Naive thymus-derived CD8-positive, alpha-beta T cell (primary cell): ENCODE measurements around the gene MADCAM1. TPM values are rescaled to one million over a fixed set of nuclear protein-coding genes. Genes with fewer than 3 reads are reported as not detected.

Experiments
- polyA plus RNA-seq, 3 donors: library from polyadenylated mRNA; unstranded; fragments of 300-500 nt; fragmentation: Illumina TruSeq; gene quantifications; one replicate each; pipeline ENCODE4 v1.2.3, GENCODE V29; 2021
- total RNA-seq, 8 experiments: library from RNA in 2 of 8; stranded (reverse) in 2 of 8; gene quantifications; one replicate each; pipeline ENCODE4 v1.2.3 and lab custom pipeline; 2021 to 2026

Gene MADCAM1
- total and polyA plus RNA-seq, 5 experiments from 2014 or later: 0.17 to 1.2 (median 0.33) TPM

Other genes starting within 250 kb of the MADCAM1 start
- gene PLPP2, start 205.1 kb upstream of the MADCAM1 start, total RNA-seq: not detected
- under 1 TPM in 1 of 3 donors, not detected in 2; 0.69 TPM for gene PLPP2, start 205.1 kb upstream of the MADCAM1 start, polyA plus RNA-seq
- 10 to 100 TPM; 16.8 to 20.3 TPM for gene MIER2, start 151.7 kb upstream of the MADCAM1 start, total RNA-seq
- 1 to 10 TPM; 2.1 to 3.1 (median 2.4) TPM for gene MIER2, start 151.7 kb upstream of the MADCAM1 start, polyA plus RNA-seq
- gene C2CD4C, start 87.3 kb upstream of the MADCAM1 start, total RNA-seq: not detected
- gene C2CD4C, start 87.3 kb upstream of the MADCAM1 start, polyA plus RNA-seq: not detected
- gene SHC2, start 35.5 kb upstream of the MADCAM1 start, total RNA-seq: 1 to 10 TPM; 3.6 to 4.0 TPM
- gene SHC2, start 35.5 kb upstream of the MADCAM1 start, polyA plus RNA-seq: 1 to 10 TPM in 1 of 3 donors, under 1 TPM in 2; 0.30 to 1.8 (median 0.41) TPM
- gene TPGS1, start 11.0 kb downstream of the MADCAM1 start, total RNA-seq: 10 to 100 TPM; 31.5 to 33.0 TPM
- 10 to 100 TPM; 31.6 to 43.3 (median 42.3) TPM for gene TPGS1, start 11.0 kb downstream of the MADCAM1 start, polyA plus RNA-seq
- 10 to 100 TPM; 41.7 to 46.7 TPM for gene CDC34, start 35.3 kb downstream of the MADCAM1 start, total RNA-seq
- 10 to 100 TPM; 20.6 to 43.5 (median 27.9) TPM for gene CDC34, start 35.3 kb downstream of the MADCAM1 start, polyA plus RNA-seq
- gene GZMM, start 47.6 kb downstream of the MADCAM1 start, total RNA-seq: 10 to 100 TPM; 46.9 to 55.9 TPM
- gene GZMM, start 47.6 kb downstream of the MADCAM1 start, polyA plus RNA-seq: 100 to 1,000 TPM; 228 to 450 (median 333) TPM
- gene BSG, start 76.1 kb downstream of the MADCAM1 start, total RNA-seq: 100 to 1,000 TPM; 106 to 107 TPM
- gene BSG, start 76.1 kb downstream of the MADCAM1 start, polyA plus RNA-seq: 100 to 1,000 TPM; 282 to 313 (median 309) TPM
- gene HCN2, start 93.4 kb downstream of the MADCAM1 start, total RNA-seq: under 1 TPM; 0.49 to 0.68 TPM
- under 1 TPM in 2 of 3 donors, not detected in 1; 0.03 to 0.06 TPM for gene HCN2, start 93.4 kb downstream of the MADCAM1 start, polyA plus RNA-seq
- 10 to 100 TPM; 88.4 to 92.3 TPM for gene POLRMT, start 137.1 kb downstream of the MADCAM1 start, total RNA-seq
- gene POLRMT, start 137.1 kb downstream of the MADCAM1 start, polyA plus RNA-seq: 10 to 100 TPM; 33.2 to 71.1 (median 37.4) TPM
- 1 to 10 TPM; 2.4 to 2.6 TPM for gene FGF22, start 143.4 kb downstream of the MADCAM1 start, total RNA-seq
- gene FGF22, start 143.4 kb downstream of the MADCAM1 start, polyA plus RNA-seq: not detected
- gene RNF126, start 166.7 kb downstream of the MADCAM1 start, total RNA-seq: 100 to 1,000 TPM; 122 to 125 TPM
- 10 to 100 TPM; 56.2 to 70.7 (median 61.0) TPM for gene RNF126, start 166.7 kb downstream of the MADCAM1 start, polyA plus RNA-seq
- gene FSTL3, start 179.9 kb downstream of the MADCAM1 start, total RNA-seq: 1 to 10 TPM; 3.0 to 4.2 TPM
- gene FSTL3, start 179.9 kb downstream of the MADCAM1 start, polyA plus RNA-seq: 1 to 10 TPM; 2.4 to 3.2 (median 2.8) TPM
- gene PRSS57, start 199.0 kb downstream of the MADCAM1 start, total RNA-seq: not detected
- gene PRSS57, start 199.0 kb downstream of the MADCAM1 start, polyA plus RNA-seq: 1 to 10 TPM in 1 of 3 donors, not detected in 2; 1.2 TPM
- gene PALM, start 212.4 kb downstream of the MADCAM1 start, total RNA-seq: not detected
- gene PALM, start 212.4 kb downstream of the MADCAM1 start, polyA plus RNA-seq: not detected